HG03442 (cell line): ENCODE measurements around the gene ANK2.

Source experiments
- ATAC-seq: cut with Tn5 transposase; IDR thresholded peaks from one replicate; pipeline ENCODE4 v1.9.1; 2021; ENCODE audit warnings: mild to moderate bottlenecking, moderate library complexity; ENCODE audit not compliant: unreplicated experiment

ANK2 gene

DNA sequence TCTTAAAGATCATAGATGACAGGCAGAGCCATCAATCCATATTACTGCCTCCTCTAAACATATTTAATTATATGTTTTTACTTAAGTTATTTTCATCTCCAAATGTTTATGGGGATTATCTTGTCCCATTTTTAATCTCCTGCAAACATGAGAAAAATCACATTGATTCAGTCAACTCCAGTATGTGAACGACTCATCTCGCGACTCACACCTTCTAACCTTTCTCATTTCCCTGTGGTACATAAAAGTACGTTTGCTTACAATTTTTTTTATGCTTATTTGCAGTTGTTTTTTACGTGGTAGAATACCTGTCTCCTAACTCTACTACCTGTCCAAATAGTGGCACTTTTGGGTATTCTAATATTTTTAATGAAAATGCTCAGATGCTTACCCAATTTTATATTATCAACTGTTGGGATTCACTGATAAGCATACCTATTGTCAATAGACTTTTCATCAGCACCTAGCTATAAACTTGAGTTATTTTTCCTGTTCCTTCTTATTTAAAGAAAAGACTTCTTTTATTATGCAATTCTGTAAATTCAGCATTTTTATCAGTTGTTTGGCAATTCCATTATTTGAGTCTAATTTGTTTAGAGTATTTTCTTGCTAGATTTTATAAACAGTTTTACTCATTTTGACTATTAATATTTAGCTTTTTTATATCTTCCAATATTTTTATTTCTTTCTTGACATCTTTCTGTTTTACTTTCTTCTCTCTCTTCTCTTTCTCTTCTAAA lies 276.6 kb downstream of the ANK2 start:
- no peak for ATAC-seq

GRCh38 chr4:113327494-113327893 lies 278.0 kb downstream of the ANK2 start:
- no peak for ATAC-seq

GRCh38 chr4:113328514-113328913 lies 279.1 kb downstream of the ANK2 start:
- ATAC-seq: no peak

DNA sequence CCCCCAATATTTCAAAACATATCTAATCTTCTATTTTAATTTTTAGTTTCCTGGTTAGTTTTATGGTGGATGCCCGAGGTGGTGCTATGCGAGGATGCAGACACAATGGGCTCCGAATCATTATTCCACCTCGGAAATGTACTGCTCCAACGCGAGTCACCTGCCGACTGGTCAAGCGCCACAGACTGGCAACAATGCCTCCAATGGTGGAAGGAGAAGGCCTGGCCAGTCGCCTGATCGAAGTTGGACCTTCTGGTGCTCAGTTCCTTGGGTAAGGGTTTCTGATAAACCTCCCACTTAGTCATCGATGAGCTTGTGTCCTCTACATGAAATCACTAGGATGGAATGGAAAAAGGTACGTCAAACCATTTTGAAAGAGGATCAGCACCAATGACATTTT lies 280.7 kb downstream of the ANK2 start:
- no peak for ATAC-seq

GRCh38 chr4:113331811-113332210 lies 282.4 kb downstream of the ANK2 start:
- ATAC-seq: no peak

DNA sequence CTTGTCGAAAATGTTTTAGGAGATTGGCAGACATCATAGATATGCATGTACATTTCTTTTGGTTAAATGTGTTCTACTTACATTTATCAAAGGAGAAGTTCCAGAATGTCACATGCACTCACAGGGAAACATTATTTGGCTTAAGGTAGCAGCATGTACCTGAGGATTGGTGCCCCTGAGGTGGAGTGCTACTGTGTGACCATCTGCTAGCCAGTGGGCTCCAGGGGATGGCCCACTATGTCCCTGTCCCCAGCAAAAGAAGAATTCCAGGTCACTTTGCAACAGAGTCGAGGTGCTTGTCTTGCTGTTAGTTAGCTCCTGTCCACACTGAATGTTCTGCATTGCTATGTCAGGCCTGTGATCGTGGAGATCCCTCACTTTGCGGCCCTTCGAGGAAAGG lies 283.2 kb downstream of the ANK2 start:
- ATAC-seq: no peak

GRCh38 chr4:113335746-113336145 lies 286.3 kb downstream of the ANK2 start:
- ATAC-seq: no peak

DNA sequence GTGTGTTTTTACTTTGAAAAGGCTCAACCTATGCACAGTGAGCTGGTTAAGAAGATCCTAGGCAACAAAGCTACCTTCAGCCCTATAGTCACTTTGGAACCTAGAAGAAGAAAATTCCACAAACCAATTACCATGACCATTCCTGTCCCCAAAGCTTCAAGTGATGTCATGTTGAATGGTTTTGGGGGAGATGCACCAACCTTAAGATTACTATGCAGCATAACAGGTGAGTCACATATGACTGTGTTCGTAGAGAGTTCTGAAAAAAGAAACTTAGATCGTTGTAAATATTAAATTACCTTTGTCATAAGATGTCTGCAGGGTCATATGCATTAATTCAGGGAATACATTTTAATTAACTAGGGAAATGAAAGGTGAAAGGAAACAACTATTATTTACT lies 287.1 kb downstream of the ANK2 start:
- no peak for ATAC-seq

- no peak for ATAC-seq
Measured at GRCh38 chr4:113339430-113339813, 290.0 kb downstream of the ANK2 start.

GRCh38 chr4:113344100-113344499 lies 294.6 kb downstream of the ANK2 start:
- no peak for ATAC-seq

- ATAC-seq: no peak
Measured at GRCh38 chr4:113347245-113347644, 297.8 kb downstream of the ANK2 start.

GRCh38 chr4:113349430-113349829 lies 300.0 kb downstream of the ANK2 start:
- ATAC-seq: peak; percentile 80

- ATAC-seq: no peak
Measured at GRCh38 chr4:113350576-113350975, 301.1 kb downstream of the ANK2 start.

- peak; percentile 99 for ATAC-seq
Measured at GRCh38 chr4:113355550-113356371, 306.3 kb downstream of the ANK2 start.

GRCh38 chr4:113356453-113356852 lies 307.0 kb downstream of the ANK2 start:
- no peak for ATAC-seq

GRCh38 chr4:113358784-113359183 lies 309.3 kb downstream of the ANK2 start:
- ATAC-seq: no peak

DNA sequence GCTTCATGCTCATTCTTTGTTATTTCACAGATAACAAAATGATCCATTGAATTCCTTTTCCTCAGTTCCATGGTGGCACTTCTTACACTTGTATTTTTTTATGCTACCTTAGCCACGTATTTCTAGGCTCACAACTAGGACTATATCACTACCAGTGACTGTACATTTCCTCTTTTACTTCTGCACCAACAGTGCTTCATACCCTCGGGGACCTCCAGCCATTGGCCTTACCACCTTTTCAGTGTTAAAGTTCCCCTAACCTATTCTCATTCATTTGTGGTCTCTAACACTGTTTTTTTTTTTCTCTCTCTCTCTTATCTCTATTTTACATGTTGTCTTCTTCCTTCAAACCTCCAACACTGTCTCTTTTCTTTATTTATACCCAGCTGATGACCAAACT lies 315.9 kb downstream of the ANK2 start:
- ATAC-seq: no peak

GRCh38 chr4:113368056-113368455 lies 318.6 kb downstream of the ANK2 start:
- no peak for ATAC-seq

DNA sequence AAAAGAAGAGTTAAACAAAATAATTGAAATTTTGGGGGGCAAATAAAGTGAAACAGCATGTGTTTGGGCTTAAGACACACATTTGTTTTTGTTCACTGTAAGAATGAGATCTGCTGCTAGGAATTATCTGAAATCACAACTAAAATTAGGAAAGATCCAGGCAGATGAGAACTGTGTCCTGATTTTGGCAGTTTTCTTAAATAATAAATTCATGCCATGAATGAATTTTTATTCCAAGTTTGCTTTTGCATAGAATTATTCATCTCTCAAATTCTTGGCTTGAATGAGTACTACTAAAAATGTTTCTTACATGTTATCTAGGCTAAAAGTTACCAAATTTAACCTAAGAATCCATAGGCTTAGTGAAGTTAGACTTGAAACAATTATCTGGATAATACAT lies 321.7 kb downstream of the ANK2 start:
- no peak for ATAC-seq

DNA sequence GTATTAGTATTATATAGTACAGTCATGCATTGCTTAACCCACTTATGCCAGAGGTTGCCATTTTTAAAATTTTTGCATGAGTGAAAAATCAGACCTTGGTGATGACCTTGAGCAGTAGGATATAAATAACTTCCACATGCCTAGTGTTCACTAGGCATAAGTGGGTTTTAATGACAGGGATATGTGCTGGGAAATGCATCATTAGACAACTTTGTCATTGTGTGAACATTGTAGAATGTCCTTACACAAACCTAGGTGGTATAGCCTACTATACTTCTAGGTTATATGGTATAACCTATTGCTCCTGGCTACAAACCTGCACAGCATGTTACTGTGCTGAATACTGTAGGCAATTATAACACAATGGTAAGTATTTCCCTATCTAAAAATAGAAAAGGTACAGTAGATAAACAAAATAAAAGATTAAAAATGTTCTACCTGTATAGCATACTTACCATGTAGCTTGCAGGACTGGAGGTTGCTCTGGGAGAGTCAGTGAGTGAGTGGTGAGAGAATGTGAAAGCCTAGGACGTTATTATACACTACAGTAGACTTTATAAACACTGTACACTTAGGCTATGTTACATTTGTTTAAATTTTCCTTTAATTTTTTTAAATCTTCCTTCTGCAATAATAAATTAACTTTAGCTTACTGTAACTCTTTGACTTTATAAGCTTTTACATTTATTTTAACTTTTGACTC lies 326.7 kb downstream of the ANK2 start:
- no peak for ATAC-seq

DNA sequence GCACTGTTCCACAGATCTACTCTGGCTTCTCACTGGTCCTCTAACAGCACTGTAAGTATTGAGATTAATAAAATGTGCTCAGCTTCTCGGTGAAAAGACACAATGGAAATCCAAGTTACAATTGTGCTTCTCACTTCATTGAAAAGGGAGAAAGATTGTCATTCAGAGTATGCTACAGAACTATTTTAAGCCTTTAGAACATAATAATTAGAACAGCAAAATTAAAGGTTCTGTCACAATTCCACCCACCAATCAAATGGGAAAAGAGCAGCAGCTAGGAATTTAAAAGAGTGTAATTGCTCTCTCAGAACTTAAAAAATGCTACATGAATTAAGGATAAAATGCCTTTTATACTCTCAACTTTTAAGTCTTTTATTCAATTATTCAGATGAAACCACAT lies 329.4 kb downstream of the ANK2 start:
- no peak for ATAC-seq

DNA sequence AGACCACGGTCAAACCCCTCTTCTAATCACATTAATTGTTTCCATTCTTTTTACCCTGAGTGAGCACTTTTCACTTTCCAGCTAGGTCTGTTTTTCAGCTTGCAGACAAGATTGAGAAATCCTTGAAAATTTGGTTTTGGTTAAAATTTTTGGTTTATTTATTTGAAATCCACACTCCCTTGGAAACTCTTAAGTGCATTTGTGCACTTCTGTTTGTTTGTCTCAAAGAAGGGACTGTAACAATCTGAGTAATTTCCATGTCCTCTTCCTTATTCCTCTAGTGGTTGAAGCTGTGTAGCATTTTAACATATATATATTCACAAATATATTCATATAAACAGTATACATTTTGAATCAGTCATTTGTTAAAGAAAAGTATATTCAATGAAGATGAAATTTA lies 333.3 kb downstream of the ANK2 start:
- no peak for ATAC-seq
